T-helper 2 cell treated with Interferon-gamma antibody and Interleukin-4, amounts not matched to agents 5 μg/mL and 100 μg/mL, for 36 hours (primary cell): ENCODE results near the gene NAXE.
"Not testable (repeated sequence)": the region's sequence is repeated elsewhere in the genome, so short reads cannot be mapped to it uniquely, and the experiment has no call there.

ENCODE experiments used
- DNase-seq: peaks from one replicate; pipeline ENCODE4 v3.0.0; 2021; ENCODE audit warnings: low spot score
- H3K27ac Mint-ChIP-seq: one replicate; pipeline ENCODE4 v1.8.0; 2021; ENCODE audit warnings: mild to moderate bottlenecking, mixed read lengths
- H3K27me3 Mint-ChIP-seq: one replicate; pipeline ENCODE4 v1.8.0; 2021; ENCODE audit warnings: low read depth, mixed read lengths
- H3K36me3 Mint-ChIP-seq: one replicate; pipeline ENCODE4 v1.8.0; 2021; ENCODE audit warnings: low read depth, mixed read lengths
- H3K4me1 Mint-ChIP-seq: one replicate; pipeline ENCODE4 v1.8.0; 2021; ENCODE audit warnings: low read depth, mixed read lengths
- H3K4me3 Mint-ChIP-seq: one replicate; pipeline ENCODE4 v1.8.0; 2022; ENCODE audit warnings: mild to moderate bottlenecking, moderate library complexity, mixed read lengths
- H3K9me3 Mint-ChIP-seq: one replicate; pipeline ENCODE4 v1.8.0; 2021; ENCODE audit warnings: mixed read lengths

The NAXE gene

GRCh38 chr1:156629823-156630449, 38.4 kb downstream of the NAXE start:
- Mint-ChIP-seq H3K27me3 (peaks cover 63% of the 10 kb centered on the region), H3K36me3 (no peaks in the 10 kb centered on the region), H3K9me3 (no peaks in the 10 kb centered on the region), H3K4me1 (peaks cover 5% of the 10 kb centered on the region), H3K27ac (no peak overlapping the region), H3K4me3 (no peak overlapping the region)
- DNase-seq = no peak

GRCh38 chr1:156631152-156631551, 39.6 kb downstream of the NAXE start:
- not testable (repeated sequence) for DNase-seq, H3K4me1 Mint-ChIP-seq, H3K27ac Mint-ChIP-seq, H3K4me3 Mint-ChIP-seq, H3K9me3 Mint-ChIP-seq, H3K36me3 Mint-ChIP-seq
- peaks cover 58% of the 10 kb centered on the region for H3K27me3 Mint-ChIP-seq

DNA sequence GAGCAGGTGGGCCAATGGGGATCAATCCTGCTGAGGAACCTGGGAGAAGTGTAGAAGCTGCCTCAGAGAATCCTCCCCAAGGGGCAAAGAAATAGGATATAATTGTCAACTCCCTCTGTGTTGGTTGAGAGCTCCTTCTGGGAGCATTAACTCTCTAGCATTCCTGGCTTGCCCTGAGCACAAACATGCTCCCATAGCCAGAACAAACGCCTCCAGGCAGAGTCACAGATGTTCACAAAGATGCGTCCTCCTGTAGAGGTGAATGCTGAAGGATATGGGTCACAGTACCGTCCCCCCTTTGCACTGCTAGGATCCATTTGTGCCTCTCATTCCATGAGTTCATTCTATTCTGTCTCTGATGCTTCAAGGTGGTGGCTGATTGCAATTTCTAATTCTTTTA, 40.8 kb downstream of the NAXE start:
- no peaks in the 10 kb centered on the region for H3K36me3 Mint-ChIP-seq
- H3K27me3 Mint-ChIP-seq = peaks cover 59% of the 10 kb centered on the region
- no peak for DNase-seq
- H3K4me3 Mint-ChIP-seq = no peak overlapping the region
- H3K27ac Mint-ChIP-seq = no peak overlapping the region
- no peaks in the 10 kb centered on the region for H3K4me1 Mint-ChIP-seq
- H3K9me3 Mint-ChIP-seq = no peaks in the 10 kb centered on the region

DNA sequence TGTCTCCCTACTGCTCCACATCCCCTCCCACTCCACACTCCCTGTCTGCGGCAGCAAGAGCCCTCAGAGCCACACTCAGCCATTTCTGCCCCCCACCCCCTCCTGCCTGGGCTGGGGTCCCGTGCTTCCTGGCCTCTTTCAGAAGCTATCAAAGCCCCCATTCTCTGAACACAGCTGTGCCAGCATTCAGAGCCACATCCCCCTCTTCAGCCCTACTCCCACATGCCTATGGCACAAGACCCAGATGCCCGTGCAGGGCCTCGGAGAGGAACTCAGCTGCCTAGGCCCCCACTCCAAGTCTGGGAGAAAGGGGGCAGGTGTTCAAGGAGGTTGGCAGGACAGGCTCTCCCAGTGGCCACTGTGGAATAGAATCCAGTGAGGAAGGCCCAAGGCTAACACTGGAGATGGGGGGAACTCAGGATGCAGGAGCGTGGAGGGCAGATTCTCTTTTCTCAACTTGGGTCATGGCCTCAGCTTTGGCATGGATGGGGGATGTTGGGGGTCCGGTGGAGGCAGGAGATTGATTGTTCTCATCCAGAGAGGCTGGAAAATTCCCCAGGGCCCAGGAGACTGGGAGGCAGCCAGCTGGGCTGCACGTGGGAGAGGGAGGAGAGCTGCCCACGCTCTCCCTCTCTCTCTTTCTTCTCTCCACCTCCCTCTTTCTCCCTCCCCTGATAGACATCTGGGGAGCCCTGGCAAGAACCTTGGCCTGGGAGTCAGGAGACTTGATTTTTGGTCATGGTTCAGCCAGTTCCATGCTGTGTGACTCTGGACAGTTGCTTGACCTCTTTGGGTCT, 46.8 kb downstream of the NAXE start:
- peaks cover 70% of the 10 kb centered on the region for H3K27me3 Mint-ChIP-seq
- no peak for DNase-seq
- H3K36me3 Mint-ChIP-seq = no peaks in the 10 kb centered on the region
- peaks cover 10% of the 10 kb centered on the region for H3K4me1 Mint-ChIP-seq
- no peak overlapping the region for H3K4me3 Mint-ChIP-seq
- H3K27ac Mint-ChIP-seq = no peak overlapping the region
- H3K9me3 Mint-ChIP-seq = no peaks in the 10 kb centered on the region

GRCh38 chr1:156639601-156640101, 48.1 kb downstream of the NAXE start:
- H3K4me1 Mint-ChIP-seq = peaks cover 19% of the 10 kb centered on the region
- no peak for DNase-seq
- H3K27me3 Mint-ChIP-seq = peaks cover 70% of the 10 kb centered on the region
- no peaks in the 10 kb centered on the region for H3K36me3 Mint-ChIP-seq
- H3K27ac Mint-ChIP-seq = no peak overlapping the region
- no peaks in the 10 kb centered on the region for H3K9me3 Mint-ChIP-seq
- no peak overlapping the region for H3K4me3 Mint-ChIP-seq

DNA sequence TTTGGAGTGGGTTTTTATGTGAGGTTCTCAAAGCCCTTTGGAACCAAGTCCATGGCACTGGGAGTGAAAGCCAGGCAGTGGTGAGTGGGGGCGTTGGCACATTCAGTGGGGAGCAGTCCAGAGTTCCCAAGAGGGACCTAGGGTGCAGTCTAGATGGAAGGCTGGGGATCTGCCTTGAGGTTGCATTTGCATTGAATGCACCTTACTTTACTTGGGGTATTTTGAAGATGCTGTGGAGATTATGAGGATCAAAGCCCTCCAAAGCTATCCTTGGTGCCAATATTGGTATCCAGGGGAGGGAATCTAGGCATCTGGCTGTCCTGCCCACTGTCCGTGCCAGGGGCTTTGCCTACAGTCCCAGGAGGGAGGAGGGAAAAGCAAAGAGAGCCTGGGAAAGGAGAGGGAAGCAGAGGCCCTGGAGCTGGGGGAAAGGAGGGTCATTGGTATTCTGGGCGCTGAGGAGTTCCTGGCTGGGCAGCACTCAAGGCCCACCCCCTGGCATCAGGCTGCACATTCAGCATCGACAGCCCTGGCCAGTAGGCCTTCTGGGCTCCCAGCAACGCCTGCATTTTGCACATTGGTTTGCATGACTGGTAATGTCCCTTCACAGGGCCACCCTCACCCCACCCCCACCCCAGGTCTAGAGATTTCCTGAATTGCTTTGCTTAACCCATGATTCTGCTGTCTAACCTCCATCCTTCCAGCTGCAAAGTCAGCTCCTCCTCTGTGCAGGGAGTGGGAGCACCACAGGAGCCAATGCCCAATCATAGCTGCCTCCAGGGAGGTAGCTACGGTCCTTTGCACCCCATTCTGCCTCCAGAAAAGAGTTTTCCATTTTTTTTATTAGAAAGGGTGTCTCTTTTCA, 49.5 kb downstream of the NAXE start:
- no peak overlapping the region for H3K27ac Mint-ChIP-seq
- no peaks in the 10 kb centered on the region for H3K9me3 Mint-ChIP-seq
- peaks cover 77% of the 10 kb centered on the region for H3K27me3 Mint-ChIP-seq
- peaks cover 25% of the 10 kb centered on the region for H3K4me1 Mint-ChIP-seq
- DNase-seq = no peak
- H3K4me3 Mint-ChIP-seq = peak overlapping the region; percentile 53
- no peaks in the 10 kb centered on the region for H3K36me3 Mint-ChIP-seq

- H3K4me3 Mint-ChIP-seq = peak within 1 kb of the TSS; percentile 53
- peaks cover 76% of the 10 kb centered on the region for H3K27me3 Mint-ChIP-seq
- H3K4me1 Mint-ChIP-seq = peaks cover 25% of the 10 kb centered on the region
- no peak for DNase-seq
- no peak within 1 kb of the TSS for H3K27ac Mint-ChIP-seq
- H3K36me3 Mint-ChIP-seq = no peaks in the 10 kb centered on the region
- no peaks in the 10 kb centered on the region for H3K9me3 Mint-ChIP-seq
These were observed 50.2 kb downstream of the NAXE start, which contains the start of gene BCAN for GRCh38 chr1:156641761-156642264. TSS of gene BCAN (plus strand) at chr1:156642117. CDS start at chr1:156646055, 3,938 bp downstream.

DNA sequence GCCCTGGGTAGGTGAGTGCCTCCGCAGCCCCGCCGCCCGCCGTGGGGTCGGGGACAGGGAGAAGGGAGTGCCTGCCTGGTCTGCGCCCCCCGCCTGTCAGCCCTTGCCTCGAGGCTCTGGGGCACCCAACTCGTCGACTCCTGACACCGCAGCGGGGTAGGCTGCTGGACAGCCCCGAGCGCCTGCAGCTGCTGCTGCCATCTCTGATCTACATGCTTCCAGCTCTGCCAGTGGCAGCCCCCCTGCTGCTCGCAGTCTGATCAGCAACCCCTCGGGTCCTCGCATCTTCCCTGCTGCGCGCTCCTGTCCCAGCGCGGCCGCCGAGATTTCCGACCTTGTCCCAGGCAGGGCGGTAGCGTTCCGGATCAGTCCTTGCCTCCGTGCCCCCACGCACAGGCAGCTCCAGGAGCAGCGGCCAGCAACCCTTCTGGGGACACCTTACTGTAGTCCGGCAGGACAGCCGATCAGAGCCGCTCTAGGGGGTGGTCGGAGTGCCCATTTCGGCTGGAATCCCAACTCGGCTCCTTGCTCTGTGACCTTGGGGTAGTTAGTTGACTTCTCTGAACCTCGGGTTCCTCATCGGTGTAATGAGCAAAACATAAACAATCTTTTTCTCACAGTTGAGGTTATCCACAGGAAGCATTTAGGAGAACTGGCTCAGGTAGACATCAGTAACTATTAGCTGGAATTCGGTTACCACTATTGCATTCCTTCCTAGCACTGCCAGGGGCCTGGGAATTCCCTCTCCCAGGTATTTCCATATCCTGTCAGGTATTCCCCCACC, 50.9 kb downstream of the NAXE start:
- H3K36me3 Mint-ChIP-seq = no peaks in the 10 kb centered on the region
- H3K9me3 Mint-ChIP-seq = no peaks in the 10 kb centered on the region
- H3K27ac Mint-ChIP-seq = no peak overlapping the region
- peaks cover 78% of the 10 kb centered on the region for H3K27me3 Mint-ChIP-seq
- no peak for DNase-seq
- peak overlapping the region; percentile 41 for H3K4me3 Mint-ChIP-seq
- H3K4me1 Mint-ChIP-seq = peaks cover 25% of the 10 kb centered on the region

DNA sequence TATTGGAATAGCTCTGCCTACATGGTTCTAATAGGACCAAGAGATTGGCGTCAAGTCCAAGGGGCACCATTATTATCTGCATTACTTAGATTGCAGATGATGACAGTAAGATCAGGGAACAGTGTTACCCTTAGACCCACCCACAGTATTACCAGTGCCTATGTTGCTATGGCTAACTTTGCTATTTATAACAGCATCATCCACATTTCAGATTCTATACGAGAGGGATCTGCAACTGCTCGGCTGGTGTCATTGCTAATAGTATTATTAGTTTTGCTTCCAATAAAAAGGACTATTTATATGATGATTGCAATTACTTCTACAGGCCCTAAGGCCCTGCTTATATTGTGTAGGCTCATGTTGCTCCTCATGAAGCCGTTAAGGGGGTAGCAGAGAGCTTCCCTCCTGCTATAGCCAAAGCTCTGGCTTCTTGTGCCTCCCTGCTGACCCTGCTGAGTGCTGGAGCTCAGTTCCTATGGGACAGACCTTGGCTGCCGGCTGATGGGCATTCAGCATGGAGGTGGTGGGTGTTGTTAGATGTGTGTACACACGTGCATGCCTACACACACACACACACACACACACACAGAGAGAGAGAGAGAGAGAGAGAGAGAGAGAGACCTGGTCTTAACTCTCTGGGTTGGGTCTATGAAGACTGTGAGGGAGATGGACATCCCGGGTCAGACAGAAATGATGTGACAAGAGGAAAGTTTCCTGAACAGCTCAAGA, 51.6 kb downstream of the NAXE start:
- H3K36me3 Mint-ChIP-seq = no peaks in the 10 kb centered on the region
- DNase-seq = no peak
- H3K4me3 Mint-ChIP-seq = peak overlapping the region; percentile 41
- H3K4me1 Mint-ChIP-seq = peaks cover 25% of the 10 kb centered on the region
- peaks cover 82% of the 10 kb centered on the region for H3K27me3 Mint-ChIP-seq
- no peaks in the 10 kb centered on the region for H3K9me3 Mint-ChIP-seq
- peak overlapping the region; percentile 15 for H3K27ac Mint-ChIP-seq

DNA sequence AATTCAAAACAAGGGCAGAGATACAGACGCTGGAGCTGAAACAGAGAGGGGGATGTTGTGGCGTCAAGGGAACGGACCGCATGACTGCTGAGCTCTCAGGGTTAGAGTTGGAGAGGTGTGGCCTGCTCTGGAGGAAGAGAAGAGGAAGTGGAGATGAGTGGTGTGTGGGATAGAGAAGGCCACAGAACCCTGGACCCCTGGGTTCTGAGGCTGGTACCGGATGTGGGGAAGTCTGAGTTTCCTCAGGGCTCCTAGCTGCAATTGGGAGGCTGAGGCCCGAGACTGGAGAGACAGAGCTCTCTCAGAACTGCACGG, 52.2 kb downstream of the NAXE start:
- Mint-ChIP-seq H3K27ac (peak overlapping the region; percentile 15), H3K36me3 (no peaks in the 10 kb centered on the region), H3K27me3 (peaks cover 80% of the 10 kb centered on the region)

More for the DNA sequence above, 52.2 kb downstream of the NAXE start:
- H3K9me3 Mint-ChIP-seq = no peaks in the 10 kb centered on the region
- DNase-seq = peak; percentile 31
- H3K4me3 Mint-ChIP-seq = peak overlapping the region; percentile 18
- H3K4me1 Mint-ChIP-seq = peaks cover 25% of the 10 kb centered on the region
